SU-DHL-6 (cell line): ENCODE results near the gene SELENON.

Source experiments
- H2AFZ ChIP-seq: fragments of 200-600 bp; sonication (generic); 2 replicates; pipeline ENCODE4 v1.6.1; 2014; ENCODE audit warnings: low read depth, mild to moderate bottlenecking, moderate library complexity, mixed read lengths, antibody characterized with exemption, low read length; ENCODE audit not compliant: severe bottlenecking
- H3F3A ChIP-seq: fragments of 200-600 bp; shearing (Covaris generic); 2 replicates; pipeline ENCODE4 v1.6.0; 2016; ENCODE audit warnings: antibody characterized with exemption, mild to moderate bottlenecking; ENCODE audit not compliant: insufficient read depth
- H3K27ac ChIP-seq: fragments of 200-600 bp; sonication (generic); 2 replicates; pipeline ENCODE4 v1.5.1; 2016; ENCODE audit warnings: low read depth, mild to moderate bottlenecking, low read length, moderate library complexity, mixed read lengths
- H3K27me3 ChIP-seq: fragments of 200-600 bp; sonication (generic), shearing (Covaris generic); 2 replicates; pipeline ENCODE4 v1.6.0; 2014; ENCODE audit warnings: mild to moderate bottlenecking, low read length
- H3K36me3 ChIP-seq: fragments of 200-600 bp; sonication (generic); 2 replicates; pipeline ENCODE4 v1.6.1; 2014; ENCODE audit warnings: mild to moderate bottlenecking, low read length, mixed read lengths
- H3K4me2 ChIP-seq: fragments of 300-600, 200-600 bp; shearing (Covaris generic), sonication (generic); 2 replicates; pipeline ENCODE4 v1.6.0; 2014; ENCODE audit warnings: low read length, low read depth, mild to moderate bottlenecking; ENCODE audit not compliant: poor library complexity, severe bottlenecking
- H3K4me3 ChIP-seq: fragments of 200-600 bp; sonication (generic); 2 replicates; pipeline ENCODE4 v1.5.1; 2014; ENCODE audit warnings: antibody characterized with exemption, low read length, mild to moderate bottlenecking, mixed read lengths; ENCODE audit not compliant: insufficient read depth, poor library complexity, severe bottlenecking
- H3K79me2 ChIP-seq: fragments of 200-600 bp; sonication (generic); 2 replicates; pipeline ENCODE4 v1.6.1; 2014; ENCODE audit warnings: mild to moderate bottlenecking, low read length, moderate library complexity; ENCODE audit not compliant: insufficient read depth
- H3K9ac ChIP-seq: fragments of 200-600 bp; sonication (generic); 2 replicates; pipeline ENCODE4 v1.7.0; 2014; ENCODE audit warnings: mild to moderate bottlenecking, low read length
- H3K9me2 ChIP-seq: fragments of 200-600 bp; sonication (generic); replicated peaks from 2 replicates; pipeline ENCODE4 v1.6.1; 2014; ENCODE audit warnings: low read length; ENCODE audit not compliant: insufficient read depth
- H3K9me3 ChIP-seq: fragments of 200-600 bp; sonication (generic); 2 replicates; pipeline ENCODE4 v1.6.1; 2014; ENCODE audit warnings: low read length, mixed read lengths; ENCODE audit not compliant: insufficient read depth
- H4K20me1 ChIP-seq: fragments of 200-600 bp; sonication (generic); 2 replicates; pipeline ENCODE4 v1.6.1; 2014; ENCODE audit warnings: low read depth, mild to moderate bottlenecking, antibody characterized with exemption, low read length, moderate library complexity, mixed read lengths
- EZH2phosphoT487 ChIP-seq: fragments of 200-600 bp; sonication (generic), shearing (Covaris generic); conservative IDR thresholded peaks from 2 replicates; pipeline ENCODE4 v1.6.1; 2018; ENCODE audit warnings: mild to moderate bottlenecking, antibody characterized with exemption, low read length, moderate library complexity, mixed read lengths
- TF ChIP-seq, protein P1 (sequence below): fragments of 200-600 bp; sonication (generic); IDR thresholded peaks from one replicate; pipeline ENCODE4 v1.5.1; 2017; ENCODE audit warnings: antibody characterized with exemption, mild to moderate bottlenecking, low read length, moderate library complexity; ENCODE audit not compliant: insufficient read depth, poor library complexity, severe bottlenecking

SELENON gene

DNA sequence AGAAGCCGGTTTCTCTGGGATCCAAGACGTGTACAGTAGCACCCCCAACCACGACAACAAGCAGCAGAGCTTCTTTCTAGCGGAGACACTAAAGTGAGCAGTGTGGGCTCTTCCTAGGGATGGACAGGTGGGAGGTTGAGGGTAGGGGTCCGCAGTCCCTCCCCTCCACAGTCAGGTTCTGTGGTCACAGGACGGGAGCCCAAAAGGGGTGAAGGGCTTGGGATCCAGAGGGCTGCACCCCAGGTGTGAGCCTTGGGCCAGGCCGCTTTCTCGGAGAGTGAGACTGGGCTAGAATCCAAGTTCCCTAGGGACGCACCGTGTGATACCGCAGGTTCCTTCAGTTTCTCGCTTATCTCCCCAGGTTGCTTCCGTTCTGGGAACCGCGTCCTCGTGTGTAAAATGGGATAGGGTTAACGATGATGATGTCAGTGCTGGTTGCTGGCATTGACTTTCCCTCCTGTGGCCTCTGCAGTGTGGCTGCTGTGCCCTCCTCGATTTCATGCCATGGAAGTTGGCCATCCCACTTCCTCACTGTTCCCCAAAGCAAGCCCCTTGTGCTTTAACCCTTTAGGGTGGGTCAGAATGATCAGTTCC is 17.3 kb upstream of the SELENON start:
- Histone ChIP-seq H3K27me3 (no peaks in the 10 kb centered on the region), H2AFZ (no peak overlapping the region), H3K27ac (no peak overlapping the region)

GRCh38 chr1:25784575-25785051 is 15.4 kb upstream of the SELENON start:
- H3K9ac ChIP-seq: no peak overlapping the region
- H3K79me2 ChIP-seq: no peaks in the 10 kb centered on the region
- no peaks in the 10 kb centered on the region for H3K9me3 ChIP-seq
- H3K27ac ChIP-seq: no peak overlapping the region
- TF ChIP-seq, protein P1, sequence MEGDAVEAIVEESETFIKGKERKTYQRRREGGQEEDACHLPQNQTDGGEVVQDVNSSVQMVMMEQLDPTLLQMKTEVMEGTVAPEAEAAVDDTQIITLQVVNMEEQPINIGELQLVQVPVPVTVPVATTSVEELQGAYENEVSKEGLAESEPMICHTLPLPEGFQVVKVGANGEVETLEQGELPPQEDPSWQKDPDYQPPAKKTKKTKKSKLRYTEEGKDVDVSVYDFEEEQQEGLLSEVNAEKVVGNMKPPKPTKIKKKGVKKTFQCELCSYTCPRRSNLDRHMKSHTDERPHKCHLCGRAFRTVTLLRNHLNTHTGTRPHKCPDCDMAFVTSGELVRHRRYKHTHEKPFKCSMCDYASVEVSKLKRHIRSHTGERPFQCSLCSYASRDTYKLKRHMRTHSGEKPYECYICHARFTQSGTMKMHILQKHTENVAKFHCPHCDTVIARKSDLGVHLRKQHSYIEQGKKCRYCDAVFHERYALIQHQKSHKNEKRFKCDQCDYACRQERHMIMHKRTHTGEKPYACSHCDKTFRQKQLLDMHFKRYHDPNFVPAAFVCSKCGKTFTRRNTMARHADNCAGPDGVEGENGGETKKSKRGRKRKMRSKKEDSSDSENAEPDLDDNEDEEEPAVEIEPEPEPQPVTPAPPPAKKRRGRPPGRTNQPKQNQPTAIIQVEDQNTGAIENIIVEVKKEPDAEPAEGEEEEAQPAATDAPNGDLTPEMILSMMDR: no peak
- no peak for TF ChIP-seq EZH2phosphoT487
- no peaks in the 10 kb centered on the region for H3K27me3 ChIP-seq
- no peak overlapping the region for H2AFZ ChIP-seq
- no peaks in the 10 kb centered on the region for H3F3A ChIP-seq
- H4K20me1 ChIP-seq: no peaks in the 10 kb centered on the region
- H3K4me2 ChIP-seq: no peak overlapping the region
- no peaks in the 10 kb centered on the region for H3K9me2 ChIP-seq
- H3K36me3 ChIP-seq: no peaks in the 10 kb centered on the region
- no peak overlapping the region for H3K4me3 ChIP-seq

More for the DNA sequence above, 17.3 kb upstream of the SELENON start:
- TF ChIP-seq, protein P1: no peak
- no peak for TF ChIP-seq EZH2phosphoT487
- no peaks in the 10 kb centered on the region for H3K79me2 ChIP-seq
- H3K4me3 ChIP-seq: no peak overlapping the region
- H4K20me1 ChIP-seq: no peaks in the 10 kb centered on the region
- no peaks in the 10 kb centered on the region for H3K36me3 ChIP-seq
- H3K9ac ChIP-seq: no peak overlapping the region
- no peaks in the 10 kb centered on the region for H3K9me3 ChIP-seq
- H3K4me2 ChIP-seq: no peak overlapping the region
- no peaks in the 10 kb centered on the region for H3F3A ChIP-seq
- no peaks in the 10 kb centered on the region for H3K9me2 ChIP-seq

- Histone ChIP-seq H3K79me2 (no peaks in the 10 kb centered on the region), H3K27ac (no peak overlapping the region), H3K9me2 (no peaks in the 10 kb centered on the region), H3K4me2 (no peak overlapping the region), H3K9me3 (no peaks in the 10 kb centered on the region), H3K4me3 (no peak overlapping the region), H3F3A (no peaks in the 10 kb centered on the region), H3K9ac (no peak overlapping the region), H4K20me1 (no peaks in the 10 kb centered on the region), H3K27me3 (no peaks in the 10 kb centered on the region), H3K36me3 (no peaks in the 10 kb centered on the region), H2AFZ (no peak overlapping the region)
- TF ChIP-seq EZH2phosphoT487: no peak
- TF ChIP-seq, protein P1: no peak
Observed at GRCh38 chr1:25785333-25786067, 14.5 kb upstream of the SELENON start.
